ENCODE results near the gene ZNRF1. TPM values are rescaled to one million over a fixed set of nuclear protein-coding genes. Genes with fewer than 3 reads are reported as not detected.

Gene ZNRF1
- total and polyA plus RNA-seq, 2 donors (not counting 1 experiment from before 2014, with no cell fraction given), result 0.27 to 0.76 TPM

DNA sequence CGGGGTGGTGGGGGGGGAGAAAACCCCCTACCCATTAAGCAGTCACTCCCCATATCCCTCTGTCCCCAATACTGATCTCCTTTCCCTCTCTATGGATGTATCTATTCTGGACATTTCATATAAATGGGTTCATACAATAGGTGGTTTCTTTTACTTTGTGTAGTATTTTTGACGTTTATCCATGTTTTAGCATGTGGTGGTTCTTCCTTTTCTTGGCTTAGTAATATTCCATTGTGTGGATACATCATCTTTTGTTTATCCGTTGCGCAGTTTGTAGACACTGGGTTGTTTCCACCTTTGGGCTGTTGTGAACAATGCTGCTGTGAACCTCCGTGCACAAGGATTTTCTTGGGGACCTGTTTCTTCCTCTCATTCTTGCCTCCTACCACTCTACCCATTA, 105.2 kb downstream of the ZNRF1 start:
- H3K79me2 ChIP-seq (ENCODE audit: control insufficient read depth, insufficient read depth, low read length), result no peaks in the 10 kb centered on the region
- no peak overlapping the region for H3K4me2 ChIP-seq (replicated peaks; ENCODE audit: low read depth, low read length, poor library complexity, severe bottlenecking)
- H3K9ac ChIP-seq (ENCODE audit: low read length), result no peak overlapping the region
- ChIA-PET CTCF (no interaction called here), POLR2A (no interaction called here)
- H3K27me3 ChIP-seq (replicated peaks in 1 of 4; ENCODE audit: control extremely low read depth in 1 of 4, control insufficient read depth in 3 of 4, insufficient read depth in 4 of 4, low read length in 3 of 4), result peaks cover 0 to 61% (median 14%) of the 10 kb centered on the region in 4 experiments
- H3K4me1 ChIP-seq (ENCODE audit: control insufficient read depth in 2 of 2, insufficient read depth in 2 of 2, low read length in 2 of 2), result peaks cover 20 to 36% of the 10 kb centered on the region in 2 donors
- no peak overlapping the region for H3K4me3 ChIP-seq (ENCODE audit: control extremely low read depth in 1 of 5, extremely low read depth in 1 of 5, insufficient read depth in 1 of 5, low read depth in 2 of 5, low read length in 4 of 5)
- peaks cover 0 to 2% (median 0%) of the 10 kb centered on the region in 3 donors for H3K9me3 ChIP-seq (ENCODE audit: control extremely low read depth in 1 of 3, control insufficient read depth in 2 of 3, insufficient read depth in 1 of 3, low read length in 2 of 3)
- H3K9me3 Mint-ChIP-seq (ENCODE audit: insufficient read depth), result no peaks in the 10 kb centered on the region
- intact Hi-C loops (cut with micrococcal nuclease), result no loop called here
- peaks cover 57% of the 10 kb centered on the region for H3K27me3 Mint-ChIP-seq
- H3K4me3 Mint-ChIP-seq, result no peak overlapping the region
- no peak for ATAC-seq (ENCODE audit: low read depth)
- no peak overlapping the region for H2AFZ ChIP-seq (ENCODE audit: insufficient read depth, low read depth, low read length, poor library complexity, severe bottlenecking)
- no peaks in the 10 kb centered on the region for H4K20me1 ChIP-seq (ENCODE audit: control insufficient read depth, insufficient read depth, low read length, poor library complexity, severe bottlenecking)
- no peak for DNase-seq
- no peak overlapping the region for H3K27ac Mint-ChIP-seq
- no peak overlapping the region for H3K27ac ChIP-seq (ENCODE audit: low read length in 2 of 2)
- no peak for TF ChIP-seq EZH2 (IDR thresholded peaks at IDR 0.05; ENCODE audit: borderline replicate concordance, insufficient read depth, low read depth, low read length, poor library complexity, severe bottlenecking)
- TF ChIP-seq, protein P1, sequence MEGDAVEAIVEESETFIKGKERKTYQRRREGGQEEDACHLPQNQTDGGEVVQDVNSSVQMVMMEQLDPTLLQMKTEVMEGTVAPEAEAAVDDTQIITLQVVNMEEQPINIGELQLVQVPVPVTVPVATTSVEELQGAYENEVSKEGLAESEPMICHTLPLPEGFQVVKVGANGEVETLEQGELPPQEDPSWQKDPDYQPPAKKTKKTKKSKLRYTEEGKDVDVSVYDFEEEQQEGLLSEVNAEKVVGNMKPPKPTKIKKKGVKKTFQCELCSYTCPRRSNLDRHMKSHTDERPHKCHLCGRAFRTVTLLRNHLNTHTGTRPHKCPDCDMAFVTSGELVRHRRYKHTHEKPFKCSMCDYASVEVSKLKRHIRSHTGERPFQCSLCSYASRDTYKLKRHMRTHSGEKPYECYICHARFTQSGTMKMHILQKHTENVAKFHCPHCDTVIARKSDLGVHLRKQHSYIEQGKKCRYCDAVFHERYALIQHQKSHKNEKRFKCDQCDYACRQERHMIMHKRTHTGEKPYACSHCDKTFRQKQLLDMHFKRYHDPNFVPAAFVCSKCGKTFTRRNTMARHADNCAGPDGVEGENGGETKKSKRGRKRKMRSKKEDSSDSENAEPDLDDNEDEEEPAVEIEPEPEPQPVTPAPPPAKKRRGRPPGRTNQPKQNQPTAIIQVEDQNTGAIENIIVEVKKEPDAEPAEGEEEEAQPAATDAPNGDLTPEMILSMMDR (IDR thresholded peaks at IDR 0.05), result no peak
- no peaks in the 10 kb centered on the region for H3K36me3 ChIP-seq (replicated peaks in 1 of 2; ENCODE audit: control extremely low read depth in 1 of 2, control insufficient read depth in 1 of 2, extremely low read depth in 1 of 2, insufficient read depth in 2 of 2, low read length in 1 of 2)
- peaks cover 27% of the 10 kb centered on the region for H3K4me1 Mint-ChIP-seq
- WGBS (ENCODE audit: insufficient coverage), result no CpG with 5 or more reads among the region's 5 CpGs

GRCh38 chr16:75104836-75105235, 106.0 kb downstream of the ZNRF1 start:
- peaks cover 58% of the 10 kb centered on the region for H3K27me3 Mint-ChIP-seq
- intact Hi-C loops (cut with micrococcal nuclease), result no loop called here
- no peak overlapping the region for H2AFZ ChIP-seq (ENCODE audit: insufficient read depth, low read depth, low read length, poor library complexity, severe bottlenecking)
- no peaks in the 10 kb centered on the region for H3K36me3 ChIP-seq (replicated peaks in 1 of 2; ENCODE audit: control extremely low read depth in 1 of 2, control insufficient read depth in 1 of 2, extremely low read depth in 1 of 2, insufficient read depth in 2 of 2, low read length in 1 of 2)
- no peaks in the 10 kb centered on the region for H3K9me3 Mint-ChIP-seq (ENCODE audit: insufficient read depth)
- peaks cover 26 to 36% of the 10 kb centered on the region in 2 donors for H3K4me1 ChIP-seq (ENCODE audit: control insufficient read depth in 2 of 2, insufficient read depth in 2 of 2, low read length in 2 of 2)
- H3K4me3 Mint-ChIP-seq, result no peak overlapping the region
- H4K20me1 ChIP-seq (ENCODE audit: control insufficient read depth, insufficient read depth, low read length, poor library complexity, severe bottlenecking), result no peaks in the 10 kb centered on the region
- POLR2A ChIA-PET, result no interaction called here
- H3K4me3 ChIP-seq (ENCODE audit: control extremely low read depth in 1 of 5, extremely low read depth in 1 of 5, insufficient read depth in 1 of 5, low read depth in 2 of 5, low read length in 4 of 5), result no peak overlapping the region
- no peaks in the 10 kb centered on the region for H3K79me2 ChIP-seq (ENCODE audit: control insufficient read depth, insufficient read depth, low read length)
- no peak for DNase-seq
- H3K4me2 ChIP-seq (replicated peaks; ENCODE audit: low read depth, low read length, poor library complexity, severe bottlenecking), result no peak overlapping the region
- no peak for ATAC-seq (ENCODE audit: low read depth)
- CTCF ChIA-PET, result no interaction called here
- peaks cover 0 to 5% (median 0%) of the 10 kb centered on the region in 3 donors for H3K9me3 ChIP-seq (ENCODE audit: control extremely low read depth in 1 of 3, control insufficient read depth in 2 of 3, insufficient read depth in 1 of 3, low read length in 2 of 3)
- TF ChIP-seq, protein P1 (IDR thresholded peaks at IDR 0.05), result no peak
- H3K27me3 ChIP-seq (replicated peaks in 1 of 4; ENCODE audit: control extremely low read depth in 1 of 4, control insufficient read depth in 3 of 4, insufficient read depth in 4 of 4, low read length in 3 of 4), result peaks cover 0 to 63% (median 15%) of the 10 kb centered on the region in 4 experiments
- no peak overlapping the region for H3K27ac Mint-ChIP-seq
- H3K27ac ChIP-seq (ENCODE audit: low read length in 2 of 2), result no peak overlapping the region
- H3K4me1 Mint-ChIP-seq, result peaks cover 30% of the 10 kb centered on the region
- H3K9ac ChIP-seq (ENCODE audit: low read length), result no peak overlapping the region
- WGBS (ENCODE audit: insufficient coverage), result 92% methylated on average over 8 of the region's 11 CpGs

Data from B cell (primary cell).